RPMI8226 (cell line): ENCODE data around the gene PANX1.

Experiments used
- DNase-seq: peaks from one replicate; pipeline ENCODE4 v3.0.0-alpha.2; 2015

The PANX1 gene

DNA sequence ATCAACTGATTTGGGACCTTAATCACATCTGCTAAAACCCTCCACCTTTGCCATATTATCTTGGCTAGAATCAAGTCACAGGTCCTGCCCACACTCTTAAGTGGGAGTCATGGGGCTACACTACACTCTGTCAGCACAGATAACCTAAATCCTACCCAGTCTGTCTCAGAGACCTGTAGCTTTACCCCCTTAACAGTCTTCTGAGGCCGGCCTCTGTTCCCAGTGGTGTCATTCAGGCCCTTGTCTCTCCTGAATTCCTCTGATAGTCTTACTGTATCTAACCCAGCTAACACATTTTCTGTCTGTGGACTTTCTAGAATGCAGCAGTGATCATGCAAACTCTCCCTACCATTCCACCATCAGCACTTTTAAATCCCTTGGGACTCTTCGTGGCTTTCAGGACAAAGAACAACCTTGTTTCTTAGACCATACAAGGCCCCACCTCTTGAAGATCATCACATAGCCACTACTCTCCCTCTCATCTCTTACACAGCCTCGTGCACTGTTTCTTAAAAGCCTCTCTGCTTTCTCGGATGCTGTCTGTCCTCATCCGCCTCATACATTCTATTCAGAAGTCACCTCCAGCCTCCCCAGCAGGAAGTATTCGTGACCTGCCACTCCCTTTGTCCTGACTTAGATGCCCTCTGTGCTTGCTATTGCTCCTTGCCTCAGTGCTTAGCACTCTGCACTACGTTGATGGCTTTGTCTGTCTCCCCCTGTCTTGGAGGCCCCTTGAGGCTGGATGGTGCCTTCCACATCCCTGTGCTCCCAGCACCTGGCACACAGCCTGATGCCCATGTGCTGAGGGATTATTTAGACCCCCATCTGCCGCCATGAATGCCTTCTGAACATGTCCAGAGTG lies 57.9 kb downstream of the PANX1 start:
- no peak for DNase-seq

DNA sequence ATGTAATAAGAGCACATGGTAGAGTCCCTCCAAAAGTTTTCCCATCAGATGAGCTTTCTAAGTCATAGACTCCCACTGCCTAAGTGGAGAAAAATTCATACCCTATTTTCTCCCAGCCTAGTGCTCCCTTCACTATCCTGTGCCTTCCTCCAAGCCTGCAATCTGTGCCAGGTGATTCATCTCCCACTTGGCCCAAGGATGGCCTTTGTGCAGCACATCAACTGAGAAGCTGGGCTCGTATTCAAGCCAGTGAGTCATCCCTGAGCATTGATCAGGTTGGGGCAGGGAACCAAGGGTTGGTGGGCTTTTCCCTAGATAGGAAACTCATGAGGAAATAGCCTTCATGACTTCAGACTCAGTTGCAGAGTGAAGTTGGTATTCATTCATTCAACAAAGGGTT lies 64.6 kb downstream of the PANX1 start:
- DNase-seq = no peak

DNA sequence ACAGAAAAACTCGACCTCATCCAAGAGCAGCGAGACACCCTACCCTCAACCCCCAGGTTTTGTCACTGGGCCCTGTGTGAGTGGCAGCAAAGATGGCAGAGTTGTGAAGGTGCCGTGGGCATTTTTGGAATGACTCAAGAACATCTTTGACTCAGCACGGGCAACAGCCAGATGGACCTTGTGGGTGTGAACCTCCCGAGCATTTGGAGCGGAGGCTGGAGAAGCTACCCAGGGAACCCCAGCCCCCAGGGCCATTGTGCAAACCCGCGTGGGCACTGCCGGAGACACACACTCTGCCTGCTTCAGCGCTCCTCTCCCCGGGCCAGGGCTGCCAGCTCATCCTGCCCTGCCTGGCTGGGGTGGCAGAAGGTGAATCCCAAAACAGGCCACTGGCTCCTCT lies 66.1 kb downstream of the PANX1 start:
- no peak for DNase-seq

DNA sequence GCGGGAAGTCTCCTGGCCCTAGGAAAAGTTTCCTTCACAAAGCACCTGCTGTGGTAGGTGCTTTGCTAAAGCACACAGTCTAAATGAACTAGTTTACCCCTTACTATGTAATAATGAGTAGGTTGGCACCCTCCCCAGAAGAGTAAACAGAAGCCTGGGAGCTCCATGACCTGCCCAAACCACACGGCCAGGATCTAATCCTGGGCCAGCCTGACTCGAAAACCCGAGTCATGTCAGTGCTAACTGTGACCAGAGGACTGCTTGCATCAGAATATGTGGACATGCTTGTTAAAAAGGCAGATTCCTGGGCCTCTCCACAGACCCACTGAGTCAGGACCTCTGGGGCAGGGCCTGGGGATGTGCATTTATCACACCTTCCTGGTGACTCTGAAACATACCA lies 67.7 kb downstream of the PANX1 start:
- DNase-seq = no peak

DNA sequence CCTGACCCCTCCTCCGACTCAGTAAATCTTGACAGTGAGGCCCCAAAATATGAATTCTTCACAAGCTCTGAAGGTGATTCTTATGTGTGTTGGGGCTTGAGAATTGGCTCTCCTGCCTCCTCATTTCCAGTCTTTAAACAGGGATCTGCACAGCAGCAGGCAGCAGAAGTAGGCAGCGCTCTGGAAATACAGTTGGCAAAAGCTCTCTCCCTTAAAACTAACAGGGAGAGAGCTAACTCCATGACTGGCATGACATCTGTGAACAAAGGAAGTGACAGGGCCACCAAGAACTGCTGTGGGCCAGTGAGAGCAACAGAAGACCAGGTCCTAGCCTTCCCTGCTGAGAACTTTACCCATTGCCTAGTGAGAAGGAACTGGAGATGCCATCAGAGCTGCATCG lies 70.1 kb downstream of the PANX1 start:
- DNase-seq = no peak

DNA sequence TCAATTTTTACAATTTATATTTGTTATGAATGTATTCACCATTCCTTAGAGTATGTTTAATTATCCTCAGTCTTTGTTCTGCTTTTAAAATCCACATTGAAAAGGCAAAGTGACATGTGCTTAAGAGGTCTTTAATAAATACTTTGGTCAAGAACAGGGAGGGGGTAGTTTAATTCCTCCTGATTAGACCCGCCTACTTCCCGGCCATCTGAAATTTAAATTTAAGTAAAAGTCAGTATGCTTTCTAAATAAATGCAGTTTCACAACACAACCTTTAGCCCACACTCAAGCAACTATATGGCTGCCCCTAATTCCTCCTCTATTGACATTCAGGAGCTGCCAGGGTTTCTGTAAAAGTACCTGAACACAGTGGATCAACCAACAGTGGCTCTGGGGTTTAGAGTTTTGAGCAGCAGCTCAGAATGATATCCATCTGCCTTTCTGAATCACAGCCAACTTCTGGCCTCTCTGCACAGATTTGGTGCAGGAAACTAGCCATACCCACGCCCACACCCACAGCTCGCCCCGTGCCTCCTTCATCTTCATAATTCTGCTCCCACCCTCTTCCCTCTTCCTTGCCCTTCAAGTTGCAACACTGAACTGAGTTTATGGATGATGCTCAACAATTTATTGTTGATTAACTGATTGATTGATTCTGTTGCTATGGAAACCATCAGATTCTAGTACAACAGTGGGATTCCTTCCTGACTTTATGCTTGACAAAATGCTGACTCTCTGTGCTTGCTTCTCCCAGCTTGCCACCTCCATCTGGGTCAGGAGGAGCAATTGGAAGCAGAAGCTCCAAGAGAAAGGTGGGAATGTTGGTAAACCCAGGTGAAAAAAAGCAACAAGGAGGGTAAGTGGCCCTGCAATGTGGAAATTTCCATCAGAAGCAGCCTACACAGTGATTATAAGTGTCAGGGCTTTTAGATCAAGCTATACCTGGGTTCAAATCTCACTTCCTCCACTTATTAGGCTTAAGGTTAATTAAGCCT lies 70.8 kb downstream of the PANX1 start:
- no peak for DNase-seq

DNA sequence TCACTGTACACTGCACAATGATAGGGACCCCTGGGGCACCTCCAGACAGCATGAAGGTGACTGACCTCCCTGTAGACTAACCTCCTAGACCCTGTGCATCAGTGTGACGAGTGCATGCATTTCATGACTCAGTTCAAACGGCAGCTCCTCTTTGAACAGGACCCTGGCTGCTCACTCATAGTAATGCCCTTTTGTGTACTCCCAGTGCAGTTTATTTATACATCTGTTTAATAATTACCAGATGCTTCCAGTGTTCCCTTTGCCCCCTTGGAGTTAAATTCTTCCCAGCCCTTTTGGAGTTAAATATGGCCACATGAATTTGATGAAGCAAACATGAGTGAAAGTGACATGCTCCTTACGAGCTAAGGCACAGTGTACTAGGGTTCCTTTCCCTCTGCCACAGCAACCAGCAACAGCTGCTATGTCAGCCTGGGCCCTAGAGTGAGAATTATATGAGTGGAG lies 72.4 kb downstream of the PANX1 start:
- no peak for DNase-seq

DNA sequence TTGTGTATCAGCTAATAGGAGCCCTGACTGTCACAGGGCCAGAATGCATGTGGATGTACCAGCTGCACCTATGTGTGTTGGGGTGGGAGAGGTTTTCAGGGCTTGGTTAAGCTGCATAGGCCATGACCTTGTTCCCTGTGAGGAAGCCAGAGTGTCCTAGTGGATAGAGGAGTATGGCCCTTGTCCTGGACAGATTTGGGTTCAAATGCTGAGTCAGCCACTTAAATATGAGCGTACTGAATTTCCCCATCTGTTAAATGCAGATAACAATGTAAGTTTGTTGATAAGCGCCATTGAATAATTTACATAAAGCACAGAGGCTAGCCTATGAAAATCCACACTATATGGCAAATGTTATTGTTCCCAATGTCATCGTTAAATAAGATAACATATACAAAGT lies 74.4 kb downstream of the PANX1 start:
- DNase-seq = no peak

DNA sequence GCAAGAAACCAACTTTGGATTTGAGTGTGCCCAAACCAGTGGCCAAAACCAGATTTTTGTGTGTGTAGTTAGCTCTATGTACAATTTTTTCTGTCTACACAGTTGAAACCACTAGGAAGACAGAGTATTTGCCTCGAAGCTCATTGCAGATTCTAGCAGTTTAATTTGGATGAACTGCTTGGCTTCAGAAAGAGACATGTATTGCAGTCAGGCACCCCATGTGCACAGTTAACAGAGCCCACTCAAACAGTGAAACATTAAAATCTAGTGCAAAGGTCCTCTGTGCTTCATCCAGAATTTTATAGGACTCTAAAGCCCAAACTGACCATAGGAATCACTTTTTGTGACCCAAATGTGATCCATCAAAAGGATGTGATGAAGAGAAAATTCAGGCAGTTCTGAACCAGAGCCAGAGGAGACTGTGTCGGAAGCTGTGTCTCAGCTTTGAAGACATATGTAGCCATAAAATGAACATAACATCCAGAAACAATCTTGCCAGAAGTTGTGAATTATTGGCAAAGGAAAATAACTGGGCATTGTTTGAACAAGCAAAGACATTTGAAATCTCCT lies 82.7 kb downstream of the PANX1 start:
- DNase-seq = no peak

DNA sequence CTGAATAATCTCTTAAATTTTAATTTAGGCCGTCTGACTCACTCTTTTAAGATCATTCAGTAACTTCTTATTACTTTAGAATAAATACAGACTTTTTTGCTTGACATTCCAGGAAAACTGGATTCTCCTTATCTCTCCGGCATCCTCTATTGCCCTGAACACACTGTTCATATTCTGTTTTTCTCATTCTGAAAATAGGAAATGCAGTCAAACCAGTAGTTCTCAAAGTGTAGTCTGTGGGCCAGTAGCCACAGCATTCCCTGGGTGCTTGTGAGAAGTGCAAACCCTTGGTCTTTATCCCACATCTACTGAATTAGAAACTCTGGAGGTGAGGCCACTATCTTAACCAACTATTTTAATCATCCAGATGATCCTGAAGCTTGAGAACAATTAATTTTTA lies 84.3 kb downstream of the PANX1 start:
- no peak for DNase-seq

DNA sequence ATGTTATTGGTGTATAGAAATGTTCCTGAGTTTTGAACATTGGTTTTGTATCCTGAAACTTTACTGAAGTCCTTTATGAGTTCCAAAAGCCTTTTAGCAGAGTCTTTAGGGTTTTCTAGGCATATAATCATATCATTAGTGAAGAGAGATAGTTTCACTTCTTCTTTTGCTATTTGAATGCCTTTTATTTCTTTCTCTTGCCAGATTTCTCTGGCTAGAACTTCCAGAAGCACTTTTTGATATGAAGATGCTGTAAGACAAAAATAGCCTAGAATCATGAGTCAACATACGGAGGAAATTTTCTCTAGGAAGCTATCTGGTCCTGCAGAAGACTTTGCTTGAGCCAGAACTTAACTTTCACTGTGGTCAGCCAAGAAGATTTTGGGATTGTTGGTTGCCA lies 89.1 kb downstream of the PANX1 start:
- DNase-seq = no peak

DNA sequence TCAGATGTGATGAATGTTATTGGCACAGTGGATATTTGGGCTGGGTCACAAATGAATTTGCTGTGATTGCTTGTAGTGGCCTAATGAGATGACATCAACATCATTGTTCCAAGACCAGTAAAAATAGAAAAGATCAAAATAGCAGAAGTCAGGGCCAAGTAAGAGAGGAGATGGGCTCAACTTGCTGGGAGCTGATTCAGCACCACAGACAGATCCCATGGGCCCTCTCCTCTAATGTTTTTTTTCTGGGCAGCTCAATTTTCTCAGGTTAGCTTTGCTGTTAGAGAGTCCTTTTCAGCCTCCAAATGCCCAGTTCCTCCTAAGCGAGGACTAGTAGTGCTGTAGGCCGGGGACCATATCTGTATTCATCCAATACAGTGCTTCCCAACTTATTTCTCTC lies 89.7 kb downstream of the PANX1 start:
- DNase-seq = no peak

DNA sequence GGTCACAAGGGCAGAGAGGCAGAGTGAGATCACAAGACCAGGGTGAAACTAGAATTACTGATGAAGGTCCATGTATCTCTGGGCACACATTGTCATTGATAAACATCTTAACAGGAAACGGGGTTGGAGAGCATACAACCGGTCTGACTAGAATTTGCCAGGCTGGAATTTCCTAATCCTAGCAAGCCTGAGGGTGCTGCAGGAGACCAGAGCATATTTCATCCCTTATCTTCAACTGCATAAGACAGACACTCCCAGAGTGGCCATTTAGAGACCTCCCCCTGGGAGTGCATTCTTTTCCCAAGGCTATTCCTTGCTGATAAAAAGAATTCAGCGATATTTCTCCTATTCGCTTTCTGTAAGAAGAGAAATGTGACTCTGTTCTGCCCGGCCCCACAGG lies 91.1 kb downstream of the PANX1 start:
- no peak for DNase-seq

DNA sequence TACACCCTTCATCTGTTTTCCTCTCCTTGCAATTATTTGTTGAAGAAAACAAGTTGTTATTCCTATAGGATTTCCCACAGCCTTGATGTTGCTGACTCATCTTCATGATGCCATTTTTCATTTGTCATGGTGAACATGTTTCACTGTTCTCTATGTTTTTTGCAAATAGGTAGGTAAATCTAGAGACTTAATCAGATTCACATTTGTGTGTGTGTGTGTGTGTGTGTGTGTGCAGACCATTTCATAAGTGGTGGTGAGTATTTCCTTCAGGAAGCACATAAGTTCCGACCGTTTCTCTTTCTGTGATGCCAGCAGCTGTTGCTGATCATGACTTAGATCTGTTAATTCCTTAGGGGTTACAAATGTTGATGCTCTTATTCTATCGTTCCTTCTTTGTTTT lies 95.4 kb downstream of the PANX1 start:
- no peak for DNase-seq
